Neural cell (in vitro differentiated cells): Measurements from ENCODE around the gene KRT16.

Source experiments
- CTCF ChIP-seq: fragments of 450-650 bp; IDR thresholded peaks from 2 replicates; pipeline ENCODE4 v1.5.1; 2014; ENCODE audit warnings: antibody characterized with exemption, mild to moderate bottlenecking, moderate library complexity; ENCODE audit not compliant: poor library complexity, severe bottlenecking
- EP300 ChIP-seq: fragments of 450-650 bp; conservative IDR thresholded peaks from 2 replicates; pipeline ENCODE4 v1.6.1; 2014; ENCODE audit warnings: antibody characterized with exemption, mild to moderate bottlenecking, moderate library complexity; ENCODE audit not compliant: poor library complexity, severe bottlenecking
- EZH2 ChIP-seq: fragments of 200-600, 300-800 bp; shearing (Covaris generic), sonication (generic); IDR thresholded peaks from 2 replicates; pipeline ENCODE4 v1.6.1; 2014; ENCODE audit warnings: antibody characterized with exemption, low read length, borderline replicate concordance, mild to moderate bottlenecking; ENCODE audit not compliant: insufficient read depth, poor library complexity, severe bottlenecking
- POLR2AphosphoS5 ChIP-seq: IDR thresholded peaks from 2 replicates; pipeline ENCODE4 v1.6.1; 2012
- RAD21 ChIP-seq: fragments of 450-650 bp; conservative IDR thresholded peaks from 2 replicates; pipeline ENCODE4 v1.6.1; 2014; ENCODE audit warnings: antibody characterized with exemption, mild to moderate bottlenecking, moderate library complexity
- REST ChIP-seq: IDR thresholded peaks from 2 replicates; pipeline ENCODE4 v1.6.1; 2012; ENCODE audit warnings: borderline replicate concordance
- SMC3 ChIP-seq: fragments of 450-650 bp; conservative IDR thresholded peaks from 2 replicates; pipeline ENCODE4 v1.6.1; 2014; ENCODE audit warnings: antibody characterized with exemption, mild to moderate bottlenecking, moderate library complexity; ENCODE audit not compliant: poor library complexity
- TAF1 ChIP-seq: IDR thresholded peaks from 2 replicates; pipeline ENCODE4 v1.6.1; 2012; ENCODE audit warnings: low read depth

GRCh38 chr17:41592601-41593305 lies 19.8 kb downstream of the KRT16 start:
- TF ChIP-seq CTCF (no peak), RAD21 (no peak), REST (no peak), EZH2 (no peak), EP300 (no peak), POLR2AphosphoS5 (no peak), TAF1 (no peak), SMC3 (no peak)
